GM19468 (cell line): ENCODE measurements around the gene FKBP3.
A peak's percentile ranks its signal among the peaks of the same experiment; 100 is the strongest.
"Not testable (repeated sequence)": the region's sequence is repeated elsewhere in the genome, so short reads cannot be mapped to it uniquely, and the experiment has no call there.

Experiments used
- ATAC-seq: cut with Tn5 transposase; IDR thresholded peaks from one replicate; pipeline ENCODE4 v1.9.1; 2021; ENCODE audit warnings: mild to moderate bottlenecking, moderate library complexity, moderate number of reproducible peaks; ENCODE audit not compliant: unreplicated experiment; ENCODE audit errors: extremely low read depth

Gene FKBP3

DNA sequence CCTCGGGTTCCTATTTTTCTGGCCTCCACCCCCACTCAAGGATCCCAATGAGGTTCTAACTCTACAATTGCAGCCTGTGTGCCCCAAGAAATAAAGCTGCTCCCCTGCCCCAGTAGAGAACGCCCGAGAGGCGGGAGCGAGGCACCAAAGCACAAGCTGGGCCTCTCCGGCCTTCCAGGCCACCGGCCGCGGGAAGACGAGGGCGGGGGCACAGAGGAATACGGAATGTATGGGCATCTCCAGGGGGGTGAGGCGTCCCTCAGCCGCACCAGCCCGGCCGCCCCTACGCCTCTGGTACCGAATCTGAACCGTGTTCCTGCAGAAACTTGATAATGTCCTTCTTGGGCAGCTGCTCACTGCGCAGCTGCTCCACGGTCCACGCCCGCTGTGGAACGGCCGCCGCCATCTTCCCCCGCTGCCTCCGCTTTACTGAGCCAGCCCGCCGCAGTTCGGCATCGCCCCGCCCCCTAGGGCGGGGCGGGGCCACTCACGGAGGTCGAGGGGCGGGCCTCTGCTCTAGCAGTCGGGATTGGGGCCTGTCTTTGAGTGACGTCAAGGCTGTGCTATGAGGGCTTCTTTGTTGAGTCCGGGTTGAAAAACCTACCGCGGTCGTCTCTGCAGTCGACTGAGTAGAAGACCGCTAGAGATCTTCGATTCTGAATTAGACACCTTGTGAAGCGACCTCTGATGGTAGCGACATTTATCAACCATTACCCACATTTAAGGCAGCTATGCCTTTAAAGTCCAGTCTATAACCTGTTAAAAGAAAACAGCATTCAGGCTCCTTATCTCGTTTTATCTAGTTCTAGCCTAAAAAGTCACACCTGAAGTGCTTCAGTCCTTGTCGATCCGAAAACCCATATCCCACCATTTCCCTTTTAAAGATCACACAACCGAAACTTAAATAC lies at the start of gene FKBP3:
FKBP3 (minus strand) TSS at position 431 of the 908 bp plus-strand sequence; CDS start at position 406, 25 bp downstream.
- peak; percentile 94 for ATAC-seq

DNA sequence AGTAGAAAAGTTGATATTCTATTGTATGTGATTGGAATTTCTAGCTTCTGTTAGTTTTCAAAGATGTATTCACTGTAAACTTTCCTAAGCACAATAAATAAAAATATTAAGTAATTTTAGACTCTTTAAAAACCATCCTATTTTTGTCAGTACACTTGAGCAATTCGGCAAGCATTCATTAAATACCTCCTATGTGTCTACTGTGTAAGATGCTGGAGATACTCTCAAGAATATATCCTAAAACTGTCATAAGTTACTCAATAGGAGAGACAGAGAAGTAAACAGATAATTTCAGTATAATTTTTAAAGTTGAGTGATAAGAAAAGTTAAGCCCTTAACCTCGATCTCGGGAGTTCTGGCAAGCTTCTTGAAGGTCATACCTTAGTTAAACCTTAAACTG lies 47.5 kb upstream of the FKBP3 start:
- ATAC-seq, result no peak

DNA sequence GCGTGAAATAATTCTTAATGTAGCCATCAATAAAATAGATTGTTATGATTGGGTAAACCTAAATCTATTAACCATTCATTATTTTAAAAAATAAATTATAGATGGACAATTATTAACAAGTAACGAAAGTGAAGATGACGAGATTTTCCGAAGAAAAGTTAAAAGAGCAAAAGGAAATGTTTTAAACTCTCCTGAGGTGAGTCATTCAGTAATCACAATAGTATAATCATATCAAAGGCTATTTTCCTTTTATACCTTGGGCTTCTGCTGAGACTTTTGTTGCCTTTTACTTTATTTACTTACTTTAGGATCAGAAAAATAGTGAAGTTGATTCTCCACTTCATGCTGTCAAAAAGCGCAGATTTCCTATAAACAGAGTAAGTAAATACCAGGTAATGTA lies 47.0 kb upstream of the FKBP3 start:
- no peak for ATAC-seq

DNA sequence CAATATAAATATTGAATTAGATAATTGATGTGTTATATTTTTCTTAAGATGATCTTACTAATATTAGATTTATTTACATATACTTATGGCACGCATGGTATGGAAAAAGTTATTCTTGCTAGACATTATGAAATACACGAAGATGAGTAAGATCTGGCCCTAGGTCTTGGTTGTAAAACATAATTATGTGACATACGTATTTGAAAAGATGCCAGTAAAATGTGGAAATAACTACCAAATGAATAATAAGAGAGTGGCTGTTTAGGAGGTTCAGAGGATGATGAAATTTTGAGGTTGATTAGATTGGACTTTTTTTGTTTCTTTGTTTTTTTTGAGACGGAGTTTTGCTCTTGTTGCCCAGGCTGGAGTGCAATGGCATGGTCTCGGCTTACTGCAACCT lies 42.8 kb upstream of the FKBP3 start:
- ATAC-seq, result no peak

DNA sequence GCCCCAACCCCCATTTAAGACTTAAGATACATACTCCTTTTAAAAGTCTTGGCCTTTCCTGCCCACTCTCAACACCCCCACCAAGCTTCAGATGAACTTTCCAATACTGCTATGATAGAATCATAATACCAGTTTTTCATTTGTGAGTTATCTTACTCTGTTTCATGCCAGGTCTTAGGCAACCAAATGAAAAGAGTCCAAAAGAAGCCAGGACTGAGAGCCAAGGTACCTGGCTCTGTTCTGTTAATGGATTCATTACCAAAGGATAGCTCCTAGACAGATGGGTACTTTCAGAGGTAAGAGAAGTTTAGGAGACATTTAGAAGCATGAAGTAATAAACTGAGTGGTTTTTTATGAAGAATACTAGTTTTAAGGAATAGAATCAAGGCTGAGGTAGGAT lies 35.6 kb upstream of the FKBP3 start:
- ATAC-seq, result no peak

DNA sequence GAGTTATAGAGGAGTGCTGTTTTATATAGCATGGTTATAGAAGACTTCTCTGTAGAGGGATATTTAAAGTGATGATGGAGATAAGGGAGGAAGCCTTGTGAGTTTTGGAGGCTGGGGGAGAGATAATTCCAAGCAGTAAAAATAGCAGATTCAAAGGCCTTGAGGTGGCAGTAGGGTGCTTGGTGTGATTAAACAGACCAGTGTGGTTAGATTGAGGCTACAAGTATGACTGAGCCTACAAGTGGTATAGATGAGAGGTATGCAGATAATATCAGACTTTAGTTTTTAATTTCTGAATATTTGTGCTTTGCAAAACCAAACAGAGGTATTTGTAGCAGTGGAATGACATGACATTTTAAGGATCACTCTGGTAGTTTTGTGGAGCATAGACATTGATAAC lies 21.8 kb upstream of the FKBP3 start:
- ATAC-seq, result no peak

DNA sequence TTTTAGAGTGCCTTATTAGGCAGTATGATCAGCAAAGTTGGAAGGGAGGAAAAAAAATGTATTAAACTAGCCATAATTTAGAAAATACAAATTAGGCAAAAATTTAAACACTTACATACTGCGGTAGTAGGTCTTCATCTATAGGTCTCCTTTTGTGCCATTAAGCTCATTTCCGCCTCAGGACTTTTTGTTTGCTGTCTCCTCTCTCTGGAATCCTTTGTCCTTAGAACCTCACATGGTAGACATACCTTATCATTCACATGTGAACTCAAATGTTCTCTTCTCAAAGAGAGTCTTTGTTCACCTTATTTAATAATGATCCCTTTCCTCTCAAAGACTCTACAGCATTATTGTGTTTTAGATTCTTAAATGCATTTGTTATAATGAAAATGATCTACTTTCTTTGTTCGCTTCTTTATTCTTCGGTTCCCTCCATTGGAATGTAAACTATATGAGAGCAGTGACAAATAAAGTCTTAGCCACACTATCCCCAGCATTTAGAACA lies 16.2 kb upstream of the FKBP3 start:
- ATAC-seq, result no peak

DNA sequence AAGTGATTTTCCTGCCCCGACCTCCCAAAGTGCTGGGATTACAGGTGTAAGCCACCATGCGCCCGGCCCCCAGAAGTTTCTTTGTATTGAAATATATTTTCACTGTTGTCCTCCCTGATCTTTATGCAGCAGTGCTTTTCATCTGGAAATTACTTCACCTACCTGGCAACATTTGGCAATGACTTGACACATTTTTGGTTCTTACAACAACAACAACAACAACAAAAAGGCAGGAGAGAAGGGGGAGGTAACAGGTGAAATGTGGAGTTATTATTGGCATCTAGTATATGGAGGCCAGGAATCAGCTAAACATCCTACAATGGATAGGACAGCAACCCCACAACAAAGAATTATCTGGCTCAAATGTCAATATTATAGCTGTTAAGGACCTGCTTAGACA lies 15.3 kb upstream of the FKBP3 start:
- ATAC-seq, result no peak

DNA sequence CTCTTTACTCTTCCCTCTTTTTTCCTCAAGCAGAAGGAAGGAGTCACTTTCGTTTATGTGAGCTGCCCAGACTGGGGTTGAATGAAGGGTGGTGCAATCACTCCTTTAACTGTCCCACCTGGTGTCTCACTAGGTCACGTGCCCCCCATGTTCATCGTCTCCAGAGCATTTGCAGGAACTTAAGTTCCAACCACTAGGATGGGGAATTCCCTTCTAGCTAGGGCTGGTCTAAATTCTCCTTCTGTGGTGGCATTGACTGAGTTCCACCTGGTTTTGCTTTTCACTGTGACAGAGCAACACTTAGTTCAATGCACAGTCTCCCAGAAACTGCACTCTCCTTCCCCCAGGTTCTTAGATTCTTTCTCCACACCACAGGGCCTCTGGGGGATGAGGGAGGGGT lies 10.9 kb upstream of the FKBP3 start:
- ATAC-seq, result no peak

DNA sequence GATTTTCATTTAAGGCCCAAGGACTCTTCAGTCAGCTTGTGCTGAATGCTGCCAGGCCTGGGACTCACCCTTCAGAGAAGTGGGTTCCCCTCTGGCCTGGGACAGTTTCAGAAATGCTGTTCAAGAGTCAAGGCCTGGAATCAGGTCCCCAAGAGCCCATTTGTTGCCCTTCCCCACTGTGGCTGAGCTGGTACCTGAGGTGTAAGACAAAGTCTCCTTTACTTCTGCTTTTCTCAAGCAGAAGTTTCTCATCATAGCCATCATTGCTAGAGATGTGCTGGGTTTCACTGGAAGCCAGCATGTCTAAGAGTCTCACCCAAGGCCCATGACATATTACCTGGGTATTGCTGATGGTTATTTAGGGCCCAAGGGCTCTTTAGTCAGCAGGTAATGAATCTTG lies 10.4 kb upstream of the FKBP3 start:
- ATAC-seq, result peak; percentile 48

DNA sequence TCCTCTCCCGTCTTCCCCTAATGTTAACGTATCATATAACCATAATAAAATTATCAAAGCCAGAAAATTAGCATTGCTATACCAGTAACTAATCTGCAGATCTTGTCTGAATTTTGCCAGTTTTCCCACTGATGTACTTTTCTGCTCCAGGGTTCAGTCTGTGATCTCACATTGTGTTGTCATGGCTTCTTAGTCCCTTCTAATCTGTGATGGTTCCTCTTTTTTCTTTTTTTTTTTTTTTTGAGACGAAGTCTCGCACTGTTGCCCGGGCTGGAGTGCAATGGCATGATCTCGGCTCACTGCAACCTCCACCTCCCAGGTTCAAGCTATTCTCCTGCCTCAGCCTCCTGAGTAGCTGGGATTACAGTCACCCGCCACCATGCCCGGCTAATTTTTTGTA lies 7.8 kb upstream of the FKBP3 start:
- not testable (repeated sequence) for ATAC-seq

DNA sequence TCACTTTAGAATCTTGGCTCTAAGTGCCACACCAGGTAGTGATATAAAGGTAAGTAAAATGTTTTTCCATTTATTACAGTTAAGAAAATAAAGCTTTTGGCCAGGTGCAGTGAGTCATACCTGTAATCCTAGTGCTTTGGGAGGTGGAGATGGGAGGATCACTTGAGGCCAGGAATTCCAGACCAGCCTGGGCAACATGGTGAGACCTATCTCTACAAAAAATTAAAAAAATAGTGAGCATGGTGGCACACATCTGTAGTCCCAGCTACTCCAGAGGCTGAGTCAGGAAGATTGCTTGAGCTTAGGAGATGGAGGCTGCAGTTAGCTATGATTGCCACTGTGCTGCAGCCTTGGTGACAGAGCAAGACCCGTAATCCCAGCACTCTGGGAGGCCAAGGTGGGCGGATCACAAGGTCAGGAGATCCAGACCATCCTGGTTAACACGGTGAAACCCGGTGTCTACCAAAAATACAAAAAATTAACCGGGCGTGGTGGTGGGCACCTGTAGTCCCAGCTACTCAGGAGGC lies 6.4 kb upstream of the FKBP3 start:
- no peak for ATAC-seq

DNA sequence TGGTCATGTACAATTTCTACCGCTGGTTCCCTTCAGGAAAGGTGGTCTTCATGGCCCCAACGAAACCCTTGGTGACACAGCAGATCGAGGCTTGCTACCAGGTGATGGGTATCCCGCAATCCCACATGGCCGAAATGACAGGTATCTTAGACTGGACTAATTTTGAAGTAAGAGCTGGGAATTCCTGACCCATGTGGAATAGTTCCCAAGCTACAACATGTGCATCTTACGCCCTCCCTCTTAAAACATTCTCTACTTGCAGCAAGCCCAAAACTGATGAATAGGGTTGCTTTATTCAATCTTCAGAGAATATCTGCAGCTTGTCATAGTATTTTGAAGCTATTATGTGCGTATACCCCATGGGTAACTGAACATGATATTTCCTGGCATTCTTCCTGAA lies 2.1 kb upstream of the FKBP3 start:
- ATAC-seq, result no peak

DNA sequence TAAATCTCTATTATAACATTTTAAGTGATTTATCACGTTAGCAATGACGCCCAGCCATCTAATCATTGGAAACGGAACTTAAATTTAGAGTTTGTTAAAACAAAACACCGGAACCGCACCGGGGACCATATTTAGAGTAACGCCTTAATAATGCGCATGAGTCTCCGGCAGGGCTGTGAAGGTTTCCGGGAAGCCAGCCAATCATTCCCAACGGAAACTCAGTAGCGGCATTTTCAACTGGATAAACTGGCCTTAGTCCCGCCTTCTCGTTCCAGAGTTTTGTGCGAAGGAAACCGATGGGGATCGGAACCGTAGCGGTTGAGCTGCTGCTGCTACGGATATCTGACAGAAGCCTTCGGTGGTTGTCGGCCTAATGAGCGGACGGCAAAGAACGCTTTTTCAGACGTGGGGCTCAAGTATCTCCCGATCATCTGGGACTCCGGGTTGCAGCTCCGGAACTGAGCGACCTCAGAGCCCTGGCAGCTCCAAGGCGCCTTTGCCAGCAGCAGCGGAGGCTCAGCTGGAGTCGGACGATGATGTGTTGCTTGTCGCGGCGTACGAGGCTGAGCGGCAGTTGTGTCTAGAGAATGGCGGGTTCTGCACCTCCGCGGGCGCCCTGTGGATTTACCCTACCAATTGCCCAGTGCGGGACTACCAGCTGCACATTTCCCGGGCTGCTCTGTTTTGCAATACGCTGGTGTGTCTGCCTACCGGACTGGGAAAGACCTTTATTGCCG lies 1.5 kb upstream of the FKBP3 start, which contains the start of gene FANCM:
FANCM (plus strand) TSS at position 272 of the 737 bp plus-strand sequence; CDS start at position 374, 102 bp downstream.
- no peak for ATAC-seq

DNA sequence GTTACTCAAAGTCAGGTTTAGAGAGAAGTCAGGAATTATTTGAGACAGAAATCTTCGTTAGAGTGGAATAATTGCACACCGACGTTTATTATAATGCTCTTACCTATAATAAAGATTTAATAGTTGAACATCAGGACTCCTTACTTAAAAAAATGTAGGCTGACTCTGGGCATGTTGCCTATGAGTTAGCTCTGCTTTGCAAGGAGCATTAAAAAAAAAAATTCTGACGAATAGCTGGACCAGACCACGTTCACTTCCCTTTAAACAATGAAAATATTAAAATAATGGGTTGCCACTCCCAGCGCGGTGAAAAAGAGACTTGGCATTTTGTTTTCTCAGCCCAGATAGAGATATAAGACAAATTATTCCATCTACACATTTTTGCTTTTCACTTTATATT lies 875 bp upstream of the FKBP3 start:
- no peak for ATAC-seq

DNA sequence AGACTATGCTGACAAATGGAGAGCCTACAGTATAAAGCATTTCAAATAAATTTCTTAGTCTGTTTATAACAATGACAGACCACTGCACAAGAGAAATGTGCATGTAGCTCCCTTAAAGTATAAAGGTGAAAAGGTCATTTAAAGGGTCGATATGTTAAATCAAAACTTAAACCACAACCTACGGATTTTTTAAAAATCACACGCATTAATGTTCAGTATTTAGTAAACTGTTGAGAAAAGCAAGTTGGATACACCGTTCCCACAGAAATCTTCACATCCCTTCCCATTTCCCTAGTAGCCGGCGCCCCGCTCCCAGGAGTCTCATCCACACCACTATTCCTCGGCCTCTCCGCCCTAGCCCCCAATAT lies 614 bp downstream of the FKBP3 start:
- ATAC-seq, result no peak

DNA sequence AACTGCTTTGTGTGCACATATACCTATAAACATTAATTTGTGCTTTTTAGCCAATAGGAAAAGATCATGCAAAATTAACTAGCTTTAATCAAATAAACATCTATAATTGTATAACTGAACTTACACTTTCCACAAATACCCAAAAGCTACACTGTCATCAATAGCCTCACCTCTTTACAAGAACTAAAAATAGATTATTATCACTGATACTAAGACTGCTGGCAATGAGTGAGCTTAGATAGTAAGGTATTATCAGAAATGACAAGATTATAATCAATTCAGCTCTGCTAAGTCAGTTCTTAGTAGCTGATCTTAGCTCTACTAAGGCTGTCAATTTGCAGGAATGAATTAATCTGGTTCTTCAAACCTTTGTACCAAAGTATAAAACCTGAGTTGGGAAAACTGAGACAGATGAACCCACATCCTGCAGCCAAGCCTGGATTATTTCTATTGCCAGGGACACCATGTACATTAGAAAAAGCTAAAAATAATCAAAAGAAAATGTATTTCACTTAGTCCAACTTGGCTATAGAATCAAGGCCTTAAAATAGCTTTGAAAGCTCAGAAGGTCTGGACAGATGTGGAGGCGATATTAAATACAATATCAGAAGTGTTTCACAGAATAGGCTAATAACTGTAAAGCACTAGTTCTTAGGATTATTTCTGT lies 5.2 kb downstream of the FKBP3 start:
- ATAC-seq, result no peak

DNA sequence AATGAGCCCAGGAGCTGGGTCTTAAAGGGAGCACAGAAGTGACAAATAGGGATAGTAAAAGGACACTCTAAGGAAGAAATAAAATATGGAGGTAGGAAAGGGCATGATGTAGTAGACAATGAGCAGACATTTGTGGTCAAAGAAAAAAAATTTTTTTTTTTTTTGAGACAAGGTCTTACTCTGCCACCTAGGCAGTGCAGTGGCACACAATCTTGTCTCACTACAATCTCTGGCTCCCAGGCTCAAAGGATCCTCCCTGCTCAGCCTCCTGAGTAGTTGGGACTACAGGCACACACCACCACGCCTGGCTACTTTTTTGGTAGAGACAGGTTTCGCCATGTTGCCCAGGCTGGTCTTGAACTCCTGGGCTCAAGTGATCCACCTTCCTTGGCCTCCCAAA lies 8.5 kb downstream of the FKBP3 start:
- ATAC-seq, result no peak

DNA sequence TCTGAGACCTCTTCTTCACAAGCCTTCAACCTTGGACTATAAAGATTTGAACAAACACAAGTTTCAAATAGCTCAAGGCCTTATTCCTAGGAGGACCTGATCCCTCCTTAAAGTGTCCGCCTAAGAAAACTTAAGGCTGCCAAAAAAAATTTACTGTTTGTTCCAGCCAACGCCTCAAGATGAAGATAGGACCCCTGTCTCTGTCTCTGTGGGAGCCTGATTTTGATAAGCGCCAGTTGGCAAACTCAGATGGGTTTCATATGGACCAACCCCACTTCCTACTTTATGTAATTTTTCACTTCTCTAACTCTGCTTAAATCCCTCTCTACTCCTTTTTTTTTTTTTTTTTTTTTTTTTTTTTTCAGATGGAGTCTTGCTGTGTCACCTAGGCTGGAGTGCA lies 11.0 kb downstream of the FKBP3 start:
- no peak for ATAC-seq

DNA sequence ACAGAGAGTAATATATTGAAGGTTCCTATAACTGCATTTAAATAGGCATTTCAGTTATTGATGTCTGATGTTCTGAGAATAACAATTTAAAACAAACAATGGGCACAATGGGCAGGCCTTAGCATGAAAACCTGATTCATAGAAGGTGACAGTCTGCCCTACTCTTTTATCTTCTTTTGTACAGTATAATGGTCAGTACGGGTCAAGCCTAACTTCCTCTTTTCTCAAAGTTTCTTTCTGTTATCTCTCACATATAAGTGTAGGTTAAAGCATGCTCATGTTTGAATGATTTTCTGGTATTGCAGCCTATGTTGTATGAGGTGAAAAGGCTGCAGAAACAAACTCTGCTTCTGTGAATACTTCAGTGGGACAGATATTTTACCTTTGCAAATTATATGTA lies 14.2 kb downstream of the FKBP3 start:
- no peak for ATAC-seq
